HepG2 (cell line): ENCODE data around the gene CMTM4. TPM values are rescaled to one million over a fixed set of nuclear protein-coding genes. Genes with fewer than 3 reads are reported as not detected.

Experiments used
- ATAC-seq: fragments of 200-7000 bp; cut with Tn5 transposase; 3 replicates; pipeline ENCODE4 v1.9.1; 2020; ENCODE audit warnings: mild to moderate bottlenecking, moderate library complexity
- BruUV-seq: library from RNA; stranded (reverse); fragments of 400-500 nt; replicated peaks from 2 replicates; lab custom pipeline; 2021; lab: Mats Ljungman, UMichigan
- CTCF ChIA-PET: fragments of 300-600 bp; formaldehyde crosslinking; extraction: SDS; loops from one replicate; lab custom pipeline; 2021; ENCODE audit warnings: low total read pairs, inconsistent platforms, low intra/inter-chr PET ratio; lab: Yijun Ruan, JAX
- POLR2A ChIA-PET: fragments of 350-600 bp; sonication (Branson Sonifier 250); formaldehyde crosslinking; loops from one replicate; lab custom pipeline; 2020; ENCODE audit warnings: antibody characterized with exemption, inconsistent platforms; lab: Yijun Ruan, JAX
- DNase-seq: peaks from one replicate; pipeline ENCODE4 v3.0.0-alpha.2; 2015; ENCODE audit warnings: low spot score
- FAIRE-seq: peaks from 3 replicates; lab custom pipeline; 2011; peaks lifted over from hg19 to GRCh38; lab: Jason Lieb, UNC
- H2AFZ ChIP-seq: one replicate; pipeline ENCODE4 v1.6.1; 2011; ENCODE audit warnings: low read length, inconsistent platforms
- H3K27ac ChIP-seq: fragments of 300-600 bp; 3 replicates; pipeline ENCODE4 v1.8.0; 2011; ENCODE audit warnings: mixed run types, mild to moderate bottlenecking, mixed read lengths, low read length, inconsistent platforms; ENCODE audit not compliant: insufficient read depth; ENCODE audit errors: extremely low read length
- H3K27me3 ChIP-seq, 2 experiments: fragments of 200-600 bp in 1 of 2; 2 replicates in 1 of 2; 3 replicates in 1 of 2; pipeline versions ENCODE4 v1.6.0 to v1.8.0; 2011; ENCODE audit warnings: low read length in 2 of 2, mild to moderate bottlenecking in 2 of 2, moderate library complexity in 2 of 2, inconsistent platforms in 1 of 2; ENCODE audit not compliant: insufficient read depth in 2 of 2, control insufficient read depth in 1 of 2
- H3K36me3 ChIP-seq, 2 experiments: fragments of 200-600 bp in 1 of 2; replicated peaks in 1 of 2; 2 replicates in 1 of 2; 3 replicates in 1 of 2; pipeline versions ENCODE4 v1.5.1 to v1.8.0; 2011; ENCODE audit warnings: low read length in 2 of 2, inconsistent platforms in 1 of 2; ENCODE audit not compliant: insufficient read depth in 2 of 2, control insufficient read depth in 1 of 2
- H3K4me1 ChIP-seq: 2 replicates; pipeline ENCODE4 v1.5.1; 2012; ENCODE audit warnings: low read length, inconsistent platforms; ENCODE audit not compliant: insufficient read depth
- H3K4me2 ChIP-seq: 2 replicates; pipeline ENCODE4 v1.6.0; 2011; ENCODE audit warnings: low read depth, low read length, inconsistent platforms
- H3K4me3 ChIP-seq, 3 experiments: fragments of 200-600 bp in 1 of 3; sonication (generic), shearing (Covaris generic) in 1 of 3; replicated peaks in 1 of 3; 2 replicates each; pipeline ENCODE4 v1.5.1; 2011 to 2016; ENCODE audit warnings: low read length in 3 of 3, inconsistent platforms in 2 of 3, low read depth in 2 of 3, mild to moderate bottlenecking in 2 of 3, control low read depth in 1 of 3, mixed read lengths in 1 of 3; ENCODE audit not compliant: insufficient read depth in 1 of 3
- H3K79me2 ChIP-seq: one replicate; pipeline ENCODE4 v1.6.1; 2011; ENCODE audit warnings: low read length, inconsistent platforms; ENCODE audit not compliant: insufficient read depth
- H3K9ac ChIP-seq: 2 replicates; pipeline ENCODE4 v1.6.0; 2011; ENCODE audit warnings: mild to moderate bottlenecking, low read depth, low read length, inconsistent platforms; ENCODE audit not compliant: insufficient read depth
- H3K9me3 ChIP-seq: 2 replicates; pipeline ENCODE4 v1.5.1; 2012; ENCODE audit warnings: mild to moderate bottlenecking, low read length
- H4K20me1 ChIP-seq: 2 replicates; pipeline ENCODE4 v1.6.0; 2011; ENCODE audit warnings: inconsistent platforms, mild to moderate bottlenecking, low read length, moderate library complexity; ENCODE audit not compliant: insufficient read depth
- ARID2 ChIP-seq: sonication (generic); formaldehyde crosslinking; IDR thresholded peaks from 2 replicates; pipeline ENCODE4 v1.8.1; 2022; ENCODE audit warnings: mild to moderate bottlenecking, missing genetic modification reagents, borderline replicate concordance
- EHMT2 ChIP-seq: fragments of 200-600 bp; sonication (generic); IDR thresholded peaks from 2 replicates; pipeline ENCODE4 v1.7.0; 2017; ENCODE audit warnings: antibody characterized with exemption, low read depth, low read length, borderline replicate concordance
- MAFK ChIP-seq, 2 experiments: IDR thresholded peaks in 1 of 2; conservative IDR thresholded peaks in 1 of 2; 2 replicates each; pipeline ENCODE4 v1.6.1; 2011; ENCODE audit warnings: improper control_type of control experiment in 2 of 2, low read length in 2 of 2
- MLXIP ChIP-seq: sonication (generic); formaldehyde crosslinking; IDR thresholded peaks from 2 replicates; pipeline ENCODE4 v1.9.0; 2021; ENCODE audit warnings: missing genetic modification reagents, borderline replicate concordance
- PHF20 ChIP-seq: sonication (generic); formaldehyde crosslinking; IDR thresholded peaks from 2 replicates; pipeline ENCODE4 v1.5.0; 2020; ENCODE audit warnings: mild to moderate bottlenecking, missing genetic modification reagents
- POLR2AphosphoS5 ChIP-seq: IDR thresholded peaks from 2 replicates; pipeline ENCODE4 v1.6.1; 2012; ENCODE audit warnings: low read depth, low read length
- SNAI1 ChIP-seq: sonication (generic); formaldehyde crosslinking; IDR thresholded peaks from 2 replicates; pipeline ENCODE4 v1.5.0; 2020; ENCODE audit warnings: mild to moderate bottlenecking, missing genetic modification reagents, borderline replicate concordance
- SOX6 ChIP-seq, 2 experiments: fragments of 450-650 bp in 1 of 2; sonication (generic) in 1 of 2; formaldehyde crosslinking in 1 of 2; IDR thresholded peaks; 2 replicates each; pipeline versions ENCODE4 v1.4.0 to v1.6.1; 2017 to 2020; ENCODE audit warnings: antibody characterized with exemption in 1 of 2, mild to moderate bottlenecking in 1 of 2, missing genetic modification reagents in 1 of 2
- SPEN ChIP-seq: sonication (generic); formaldehyde crosslinking; IDR thresholded peaks from 2 replicates; pipeline ENCODE4 v1.5.1; 2020; ENCODE audit warnings: low read depth, mild to moderate bottlenecking, missing genetic modification reagents
- TOPORS ChIP-seq: sonication (generic); formaldehyde crosslinking; IDR thresholded peaks from 2 replicates; pipeline ENCODE4 v1.8.0; 2023; ENCODE audit warnings: mild to moderate bottlenecking, missing genetic modification reagents
- ZNF230 ChIP-seq: sonication (generic); formaldehyde crosslinking; IDR thresholded peaks from 2 replicates; pipeline ENCODE4 v1.4.0; 2020; ENCODE audit warnings: mild to moderate bottlenecking, missing genetic modification reagents
- WGBS: methylation state at CpG from one replicate; pipeline ENCODE4 v1.1.6; 2017; ENCODE audit warnings: low lambda C conversion rate; 5-methylcytosine and 5-hydroxymethylcytosine counted together
- in situ Hi-C: cut with HindIII; loops from 2 replicates; pipeline ENCODE4 v1.10.0; 2017; ENCODE audit warnings: low pct_unique_long_range_greater_than_20kb; ENCODE audit not compliant: extremely low pct_ligation_motif_present
- intact Hi-C: fragments of 100-400 bp; cut with micrococcal nuclease; formaldehyde crosslinking; loops from one replicate; pipeline ENCODE4 v1.10.0; 2022; ENCODE audit not compliant: unreplicated experiment
- polyA plus RNA-seq, 8 experiments: library from polyadenylated mRNA; depleted of rRNA in 3 of 8; stranded (reverse) in 7 of 8; unstranded in 1 of 8; fragments of >200 nt; fragmentation: Illumina TruSeq in 4 of 8; extraction: Trizol in 4 of 8; gene quantifications; 2 replicates each; pipeline versions ENCODE4 v1.2.1 to v1.2.3, GENCODE V29; 2011 to 2016; ENCODE audit warnings: low read depth in 4 of 8, missing spikeins in 1 of 8, mixed read lengths in 1 of 8; ENCODE audit not compliant: insufficient read depth in 1 of 8
- total RNA-seq, 5 experiments: library from RNA; depleted of rRNA; stranded (reverse); fragments of >200 nt; fragmentation: Illumina TruSeq; extraction: Trizol; gene quantifications; 2 replicates each; pipeline ENCODE4 v1.2.3, GENCODE V29; 2016; ENCODE audit warnings: low read depth in 1 of 5

CMTM4 gene
- total and polyA plus RNA-seq, 2 of the 13 experiments (the other 11 are each of a cell fraction or from before 2014, with no cell fraction given) = 32.0 to 36.3 TPM

- Histone ChIP-seq H3K4me2 (peak overlapping the region; percentile 48), H4K20me1 (no peaks in the 10 kb centered on the region), H2AFZ (no peak overlapping the region), H3K27me3 (no peaks in the 10 kb centered on the region), H3K36me3 (no peaks in the 10 kb centered on the region), H3K27ac (no peak overlapping the region), H3K4me3 (no peak overlapping the region), H3K79me2 (no peaks in the 10 kb centered on the region), H3K4me1 (peaks cover 11% of the 10 kb centered on the region), H3K9me3 (no peaks in the 10 kb centered on the region), H3K9ac (no peak overlapping the region)
- BruUV-seq = no TSS peak
- no peak for DNase-seq
- intact Hi-C loops (loop anchor here (1.0 to 5.0 kb wide), 2 partner anchors 36 to 43 kb away; no protein-coding TSS in a partner anchor), in situ Hi-C loops (no loop called here)
- ChIA-PET CTCF (interaction anchor here (1.0 to 2.0 kb wide), 3 partner anchors 44 to 89 kb away, joined by 3 to 12 read pairs (median 3); no protein-coding TSS in a partner anchor), POLR2A (interaction anchor here (0.9 to 1.0 kb wide), 3 partner anchors 9 to 99 kb away, joined by 3 to 4 read pairs (median 4); partner anchors contain the start of gene CKLF)
- TF ChIP-seq ARID2 (CRISPR knock-in tag) = 0 out of 2 replicates have a peak, but pooled peaks have one; percentile 11
- no peak for TF ChIP-seq SOX6 (IDR thresholded peaks at IDR 0.05)
- TF ChIP-seq SOX6 (CRISPR knock-in tag; IDR thresholded peaks at IDR 0.05) = no peak
- 63% methylated on average over 2 of the region's 2 CpGs for whole genome bisulfite sequencing
- no peak for FAIRE-seq
- ATAC-seq = no peak; the same call in 2 of the 3 replicates
Observed at GRCh38 chr16:66651474-66651765, 45.1 kb downstream of the CMTM4 start.

DNA sequence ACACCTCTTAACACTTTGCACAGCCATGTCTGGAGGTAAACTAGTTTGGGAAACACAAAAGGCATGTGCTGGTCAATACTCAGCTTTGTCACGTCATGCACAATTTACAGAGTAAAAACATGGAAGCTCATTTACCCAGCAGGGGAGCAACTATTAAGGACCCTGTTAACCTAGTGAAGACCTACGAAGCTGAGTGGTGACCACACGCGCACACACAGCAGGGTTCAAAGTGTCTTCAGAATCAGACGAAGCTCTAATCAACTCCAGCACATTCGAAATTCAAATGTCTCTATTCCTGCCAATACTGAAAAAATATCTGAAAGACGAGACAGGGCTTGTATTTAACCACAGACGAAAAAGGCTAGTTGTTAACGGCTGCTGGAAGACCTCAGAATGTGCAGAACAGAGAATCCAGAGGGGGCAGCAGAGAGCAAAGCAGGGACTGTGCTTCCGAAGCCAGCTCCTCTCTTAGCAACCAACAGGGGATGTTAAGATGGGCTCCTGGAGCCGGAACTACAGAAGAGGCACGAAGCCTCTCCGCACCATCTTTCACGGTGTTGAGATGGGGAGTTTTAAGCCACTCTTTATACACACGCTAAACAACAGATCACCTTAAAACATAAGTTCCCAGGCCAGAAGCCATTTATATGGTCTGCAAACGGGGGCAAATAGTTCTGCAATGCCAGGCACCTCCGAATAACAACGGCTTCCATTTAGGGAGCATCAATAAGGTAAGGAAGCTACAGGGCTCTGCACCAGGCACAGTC is 45.7 kb downstream of the CMTM4 start:
- peaks cover 11% of the 10 kb centered on the region for H3K4me1 ChIP-seq
- H3K9me3 ChIP-seq = no peaks in the 10 kb centered on the region
- no peak overlapping the region for H3K27ac ChIP-seq
- ChIA-PET CTCF (interaction anchor here (1.0 to 2.0 kb wide), 3 partner anchors 43 to 90 kb away, joined by 3 to 12 read pairs (median 3); no protein-coding TSS in a partner anchor), POLR2A (interaction anchor here (0.9 to 1.0 kb wide), 3 partner anchors 10 to 98 kb away, joined by 3 to 4 read pairs (median 4); partner anchors contain the start of gene CKLF)
- no TSS peak for BruUV-seq
- H4K20me1 ChIP-seq = no peaks in the 10 kb centered on the region
- peak; percentile 98 for ATAC-seq
- no peak overlapping the region for H3K9ac ChIP-seq
- DNase-seq = peak; percentile 79
- H3K4me2 ChIP-seq = peak overlapping the region; percentile 48
- no peaks in the 10 kb centered on the region for H3K27me3 ChIP-seq
- in situ Hi-C loops (no loop called here), intact Hi-C loops (loop anchor here (1.0 to 5.0 kb wide), 2 partner anchors 36 to 43 kb away; no protein-coding TSS in a partner anchor)
- no peak overlapping the region for H3K4me3 ChIP-seq
- H3K36me3 ChIP-seq = no peaks in the 10 kb centered on the region
- peak; percentile 90 for FAIRE-seq
- H3K79me2 ChIP-seq = no peaks in the 10 kb centered on the region
- WGBS = 28% methylated on average over 16 of the region's 18 CpGs
- H2AFZ ChIP-seq = no peak overlapping the region
- TF ChIP-seq SPEN (CRISPR knock-in tag) (peak; percentile 36; the same call in 1 of the 2 replicates), MLXIP (CRISPR knock-in tag) (no peak), TOPORS (peak; percentile 39; the same call in 1 of the 2 replicates), ZNF230 (CRISPR knock-in tag) (0 out of 2 replicates have a peak, but pooled peaks have one; percentile 41), PHF20 (CRISPR knock-in tag) (no peak), EHMT2 (no peak), MAFK (conservative IDR thresholded peaks at IDR 0.05 in 1 of 2, IDR thresholded peaks at IDR 0.05 in 1 of 2; ENCODE audit: low read length in 2 of 2) (no peak), SNAI1 (CRISPR knock-in tag) (no peak), POLR2AphosphoS5 (no peak)
